Subcutaneous adipose tissue (tissue), 4 donors: ENCODE results near the gene RRAD. TPM values are rescaled to one million over a fixed set of nuclear protein-coding genes. Genes with fewer than 3 reads are reported as not detected.

Experiments
- CTCF ChIP-seq: fragments of 450-650 bp; IDR thresholded peaks from one replicate; pipeline ENCODE4 v1.5.1; 2016; ENCODE audit warnings: low read depth, mild to moderate bottlenecking, control low read depth, antibody characterized with exemption, moderate library complexity
- total RNA-seq, 4 donors: library from RNA; depleted of rRNA; stranded (reverse); fragments of >200 nt; gene quantifications; one replicate each; pipeline ENCODE4 v1.1.0, GENCODE V29; 2016

The RRAD gene
- total RNA-seq, 4 donors from 2014 or later: 2.4 to 15.9 (median 9.8) TPM

- no peak for TF ChIP-seq CTCF
These were observed 10.3 kb downstream of the RRAD start for GRCh38 chr16:66915041-66915440.

GRCh38 chr16:66914541-66914940 is 10.8 kb downstream of the RRAD start:
- TF ChIP-seq CTCF: no peak

GRCh38 chr16:66913711-66914110 is 11.6 kb downstream of the RRAD start:
- TF ChIP-seq CTCF: no peak

- no peak for TF ChIP-seq CTCF
These were observed 12.3 kb downstream of the RRAD start for GRCh38 chr16:66913081-66913480.

- TF ChIP-seq CTCF: no peak
These were observed 13.5 kb downstream of the RRAD start for GRCh38 chr16:66911801-66912200.

GRCh38 chr16:66911112-66911511 is 14.2 kb downstream of the RRAD start:
- TF ChIP-seq CTCF: no peak

GRCh38 chr16:66910175-66910940 is 15.0 kb downstream of the RRAD start:
- TF ChIP-seq CTCF: no peak
